HEK293T (cell line): ENCODE results near the gene BRD3.

Experiments used
- CTCF ChIA-PET: fragments of 350-600 bp; formaldehyde crosslinking; extraction: SDS; loops from one replicate; lab custom pipeline; 2021; ENCODE audit warnings: antibody characterized with exemption, inconsistent platforms; lab: Yijun Ruan, JAX
- POLR2A ChIA-PET: fragments of 350-600 bp; formaldehyde crosslinking; extraction: SDS; loops from one replicate; lab custom pipeline; 2020; ENCODE audit warnings: antibody characterized with exemption, inconsistent platforms; lab: Yijun Ruan, JAX
- DNase-seq: peaks from one replicate; pipeline ENCODE4 v3.0.0; 2012; ENCODE audit warnings: mixed read lengths; ENCODE audit errors: extremely low spot score
- ARNT ChIP-seq: fragments of 450-650 bp; IDR thresholded peaks from 2 replicates; pipeline ENCODE4 v1.6.1; 2017; ENCODE audit warnings: mild to moderate bottlenecking
- BHLHE40 ChIP-seq: fragments of 450-650 bp; IDR thresholded peaks from 2 replicates; pipeline ENCODE4 v1.6.1; 2016; ENCODE audit warnings: mild to moderate bottlenecking, moderate library complexity, borderline replicate concordance
- CTBP1 ChIP-seq: fragments of 450-650 bp; IDR thresholded peaks from 2 replicates; pipeline ENCODE4 v1.6.1; 2016; ENCODE audit warnings: borderline replicate concordance
- ELF4 ChIP-seq: fragments of 450-650 bp; IDR thresholded peaks from 2 replicates; pipeline ENCODE4 v1.6.1; 2017; ENCODE audit warnings: antibody characterized with exemption
- FOXA1 ChIP-seq: fragments of 450-650 bp; IDR thresholded peaks from 2 replicates; pipeline ENCODE4 v1.6.1; 2016; ENCODE audit warnings: mild to moderate bottlenecking
- FOXK2 ChIP-seq: fragments of 450-650 bp; IDR thresholded peaks from 2 replicates; pipeline ENCODE4 v1.6.1; 2016; ENCODE audit warnings: mild to moderate bottlenecking
- FOXM1 ChIP-seq: fragments of 450-650 bp; IDR thresholded peaks from 2 replicates; pipeline ENCODE4 v1.6.1; 2017; ENCODE audit warnings: mild to moderate bottlenecking, borderline replicate concordance
- HDGF ChIP-seq: fragments of 450-650 bp; IDR thresholded peaks from 2 replicates; pipeline ENCODE4 v1.6.1; 2017; ENCODE audit warnings: antibody characterized with exemption, borderline replicate concordance
- L3MBTL2 ChIP-seq: fragments of 450-650 bp; conservative IDR thresholded peaks from 2 replicates; pipeline ENCODE4 v1.6.1; 2016; ENCODE audit warnings: mild to moderate bottlenecking
- LEF1 ChIP-seq: fragments of 450-650 bp; IDR thresholded peaks from 2 replicates; pipeline ENCODE4 v1.6.1; 2017; ENCODE audit warnings: mild to moderate bottlenecking, borderline replicate concordance
- NFRKB ChIP-seq: fragments of 450-650 bp; IDR thresholded peaks from 2 replicates; pipeline ENCODE4 v1.6.1; 2016; ENCODE audit warnings: mild to moderate bottlenecking, moderate library complexity
- PKNOX1 ChIP-seq: fragments of 450-650 bp; IDR thresholded peaks from 2 replicates; pipeline ENCODE4 v1.6.1; 2016
- SP1 ChIP-seq: fragments of 450-650 bp; IDR thresholded peaks from 2 replicates; pipeline ENCODE4 v1.6.1; 2017
- SUZ12 ChIP-seq: fragments of 450-650 bp; IDR thresholded peaks from 2 replicates; pipeline ENCODE4 v1.6.1; 2016; ENCODE audit warnings: mild to moderate bottlenecking
- TARDBP ChIP-seq: fragments of 450-650 bp; IDR thresholded peaks from 2 replicates; pipeline ENCODE4 v1.6.1; 2016
- ZNF384 ChIP-seq: fragments of 450-650 bp; IDR thresholded peaks from 2 replicates; pipeline ENCODE4 v1.6.1; 2016

Gene BRD3

GRCh38 chr9:134045841-134046544 is 21.8 kb downstream of the BRD3 start:
- ChIA-PET POLR2A (no interaction called here), CTCF (no interaction called here)
- DNase-seq: no peak
- TF ChIP-seq SP1: no peak
- no peak for TF ChIP-seq FOXA1
- TF ChIP-seq ARNT: no peak
- TF ChIP-seq SUZ12: no peak
- no peak for TF ChIP-seq FOXM1
- TF ChIP-seq L3MBTL2: no peak
- no peak for TF ChIP-seq ZNF384
- TF ChIP-seq HDGF: no peak
- TF ChIP-seq FOXK2: no peak
- TF ChIP-seq ELF4: no peak

DNA sequence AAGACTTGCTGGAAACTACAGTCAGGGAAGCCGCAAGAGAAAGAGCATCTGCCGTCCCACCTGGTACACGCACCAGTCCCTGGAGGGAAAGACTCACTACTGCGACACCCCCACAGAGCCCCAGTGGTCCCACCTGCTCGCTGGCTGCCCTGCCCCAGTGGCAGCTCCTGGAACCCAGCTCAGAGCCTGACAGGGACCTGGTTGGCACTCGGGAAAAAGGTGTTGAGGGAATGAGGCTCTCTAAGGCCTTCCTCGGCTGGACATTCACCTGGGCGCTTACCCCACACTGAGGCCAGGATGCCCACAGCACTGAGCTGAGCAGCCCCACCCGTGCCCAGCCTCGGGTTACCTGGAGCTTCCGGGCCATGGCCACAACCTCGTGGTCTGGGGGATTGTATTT is 22.9 kb downstream of the BRD3 start:
- CTCF ChIA-PET: no interaction called here
- no peak for DNase-seq
- POLR2A ChIA-PET: no interaction called here
- TF ChIP-seq LEF1 (no peak), BHLHE40 (no peak), FOXM1 (no peak), CTBP1 (no peak), SP1 (no peak), HDGF (no peak), ELF4 (no peak), ZNF384 (no peak), L3MBTL2 (no peak), FOXA1 (no peak), FOXK2 (no peak), ARNT (no peak), NFRKB (no peak), PKNOX1 (no peak), TARDBP (no peak), SUZ12 (no peak)

- TF ChIP-seq TARDBP (no peak), NFRKB (no peak), PKNOX1 (no peak), FOXA1 (no peak), HDGF (no peak), SUZ12 (no peak), BHLHE40 (no peak)
- ChIA-PET POLR2A (no interaction called here), CTCF (no interaction called here)
- no peak for DNase-seq
These were observed 24.3 kb downstream of the BRD3 start for GRCh38 chr9:134043531-134043988.

GRCh38 chr9:134041649-134041962 is 26.2 kb downstream of the BRD3 start:
- CTCF ChIA-PET: no interaction called here
- POLR2A ChIA-PET: no interaction called here
- DNase-seq: no peak

DNA sequence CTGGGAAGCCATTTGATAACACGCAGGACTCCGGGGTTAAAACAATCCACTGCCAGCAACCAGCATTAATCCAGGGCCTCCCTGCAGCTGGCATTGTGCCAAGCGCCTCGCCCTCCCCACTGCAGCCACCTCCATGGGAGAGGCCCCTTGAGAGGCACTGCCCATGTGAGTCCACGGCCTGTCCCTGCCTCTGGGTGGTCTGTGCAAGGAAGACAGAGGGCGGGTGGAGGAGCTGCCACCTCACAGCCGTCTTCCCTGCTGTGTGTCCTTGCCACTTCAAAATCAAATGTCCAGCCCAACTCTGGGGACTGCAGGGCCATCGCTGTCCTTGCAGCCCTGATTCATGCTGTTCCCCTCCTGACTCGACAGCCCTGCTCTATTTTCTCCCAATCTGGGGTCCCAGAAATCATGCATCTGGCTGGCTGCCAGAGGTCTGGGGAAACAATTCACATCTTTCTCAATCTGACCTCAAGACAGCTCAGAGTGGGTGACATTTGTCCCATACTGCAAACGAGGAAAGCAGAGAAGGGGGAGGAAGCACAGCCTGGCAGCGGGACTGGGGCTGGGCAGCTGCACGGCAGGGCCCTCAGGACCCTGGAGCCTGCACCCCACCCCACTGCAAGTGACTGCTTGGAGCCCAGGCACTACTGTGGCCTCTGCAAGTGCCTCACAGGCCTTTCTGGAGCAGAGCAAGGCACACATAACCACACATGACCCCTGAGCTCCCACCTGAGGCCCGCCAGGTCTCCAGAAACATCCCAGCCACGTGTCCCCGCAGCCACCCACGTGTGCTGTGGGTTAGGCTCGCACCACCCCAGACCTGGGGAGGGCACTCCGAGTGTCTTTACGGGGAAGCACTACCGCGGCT is 26.8 kb downstream of the BRD3 start:
- POLR2A ChIA-PET: interaction anchor here (0.8 kb wide), 1 partner anchor 13 kb away, joined by 3 read pairs; no protein-coding TSS in a partner anchor
- TF ChIP-seq ARNT: no peak
- CTCF ChIA-PET: no interaction called here
- no peak for DNase-seq

More at GRCh38 chr9:134041649-134041962, 26.2 kb downstream of the BRD3 start:
- no peak for TF ChIP-seq ARNT
- TF ChIP-seq LEF1: no peak
- no peak for TF ChIP-seq FOXM1
- TF ChIP-seq ELF4: no peak
- TF ChIP-seq BHLHE40: no peak
- TF ChIP-seq FOXA1: no peak
- TF ChIP-seq ZNF384: no peak
- no peak for TF ChIP-seq TARDBP
- TF ChIP-seq L3MBTL2: no peak
- no peak for TF ChIP-seq HDGF
- TF ChIP-seq NFRKB: no peak
- TF ChIP-seq PKNOX1: no peak
- TF ChIP-seq SP1: no peak
- no peak for TF ChIP-seq FOXK2
- TF ChIP-seq SUZ12: no peak
- no peak for TF ChIP-seq CTBP1

GRCh38 chr9:134040176-134040565 is 27.7 kb downstream of the BRD3 start:
- ChIA-PET POLR2A (no interaction called here), CTCF (no interaction called here)
- TF ChIP-seq NFRKB: no peak
- no peak for TF ChIP-seq PKNOX1
- no peak for TF ChIP-seq TARDBP
- TF ChIP-seq LEF1: no peak
- TF ChIP-seq FOXA1: no peak
- no peak for TF ChIP-seq BHLHE40
- no peak for TF ChIP-seq ELF4
- TF ChIP-seq FOXM1: no peak
- no peak for TF ChIP-seq CTBP1
- TF ChIP-seq SUZ12: no peak
- no peak for DNase-seq
